Body of pancreas (tissue), 4 donors: Measurements from ENCODE around the gene FBXL7. TPM values are rescaled to one million over a fixed set of nuclear protein-coding genes. Genes with fewer than 3 reads are reported as not detected.

Experiments used
- ATAC-seq: fragments of 150-250 bp; one replicate; pipeline ENCODE4 v1.9.1; 2016
- DNase-seq, 4 donors: peaks; one replicate each; pipeline ENCODE4 v3.0.0-alpha.2; 2019
- H3K27ac ChIP-seq, 4 donors: fragments of 200-600 bp; sonication (generic); 1 replicate in 3 of 4; 2 replicates in 1 of 4; pipeline versions ENCODE4 v1.5.1 to v1.6.1; 2016 to 2019; ENCODE audit warnings: mild to moderate bottlenecking in 1 of 4, mixed read lengths in 1 of 4, moderate library complexity in 1 of 4
- H3K27me3 ChIP-seq, 2 donors: fragments of 200-600 bp; sonication (generic); one replicate each; pipeline ENCODE4 v1.6.0; 2016; ENCODE audit warnings: mild to moderate bottlenecking in 1 of 2
- H3K36me3 ChIP-seq, 2 donors: fragments of 200-600 bp; sonication (generic); replicated peaks in 1 of 2; 2 replicates each; pipeline ENCODE4 v1.5.1; 2016; ENCODE audit warnings: low read depth in 2 of 2; ENCODE audit not compliant: insufficient read depth in 1 of 2
- H3K4me1 ChIP-seq: fragments of 200-600 bp; sonication (generic); one replicate; pipeline ENCODE4 v1.6.0; 2016
- H3K4me3 ChIP-seq, 2 donors: fragments of 200-600 bp; sonication (generic); 1 replicate in 1 of 2; 2 replicates in 1 of 2; pipeline ENCODE4 v1.5.1; 2016 to 2019
- H3K9me3 ChIP-seq, 3 donors: fragments of 200-600 bp; sonication (generic); 1 replicate in 2 of 3; 2 replicates in 1 of 3; pipeline ENCODE4 v1.5.1; 2016
- CTCF ChIP-seq, 7 experiments: fragments of 450-650 bp in 4 of 7; fragments of 200-600 bp in 3 of 7; sonication (generic) in 3 of 7; IDR thresholded peaks; one replicate each; pipeline ENCODE4 v1.5.1; 2016 to 2019; ENCODE audit warnings: antibody characterized with exemption in 7 of 7
- POLR2A ChIP-seq, 3 donors: fragments of 450-650 bp; IDR thresholded peaks; one replicate each; pipeline ENCODE4 v1.6.1; 2016; ENCODE audit warnings: antibody characterized with exemption in 3 of 3, mild to moderate bottlenecking in 2 of 3
- WGBS, 2 donors: methylation state at CpG; one replicate each; pipeline ENCODE4 v1.1.5; 2017; 5-methylcytosine and 5-hydroxymethylcytosine counted together
- intact Hi-C: fragments of 100-400 bp; cut with DNase I; formaldehyde crosslinking; loops from one replicate; pipeline ENCODE4 v1.15.1; 2023
- total RNA-seq, 2 donors: library from RNA; depleted of rRNA; stranded (reverse); fragments of >200 nt; gene quantifications; one replicate each; pipeline ENCODE4 v1.1.0, GENCODE V29; 2016

The FBXL7 gene
- total RNA-seq, 2 donors from 2014 or later: 3.1 to 4.0 TPM

DNA sequence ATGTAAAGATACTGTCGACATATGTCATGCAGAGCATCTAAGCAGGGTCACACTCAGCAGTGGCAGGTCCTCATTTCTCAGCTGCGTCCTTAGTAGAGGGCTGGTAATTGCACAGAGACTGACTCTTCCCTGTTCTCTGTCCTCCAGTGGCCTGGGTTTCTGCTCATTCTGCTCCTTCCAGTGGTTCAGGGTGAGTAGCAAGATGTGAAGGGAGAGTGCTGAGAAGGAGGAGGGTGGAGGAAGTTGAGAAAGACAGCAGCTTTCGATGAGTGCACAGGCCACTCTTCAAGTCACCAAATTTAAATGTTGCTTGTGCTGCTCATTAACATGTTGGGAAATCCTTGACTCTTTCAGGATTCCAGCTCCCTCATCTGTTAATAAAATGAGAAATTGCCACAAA, 203.9 kb downstream of the FBXL7 start:
- ATAC-seq (no peak), DNase-seq (no peak)
- no peak overlapping the region for H3K27ac ChIP-seq
- no peaks in the 10 kb centered on the region for H3K27me3 ChIP-seq
- no peaks in the 10 kb centered on the region for H3K36me3 ChIP-seq
- no peak overlapping the region for H3K4me3 ChIP-seq
- intact Hi-C loops: no loop called here
- H3K4me1 ChIP-seq: no peaks in the 10 kb centered on the region
- TF ChIP-seq CTCF (IDR thresholded peaks at IDR 0.05) (no peak), POLR2A (IDR thresholded peaks at IDR 0.05) (no peak)
- WGBS, 2 donors: 45 to 53% methylated on average over 3 of the region's 3 CpGs
- H3K9me3 ChIP-seq: no peaks in the 10 kb centered on the region

GRCh38 chr5:15704397-15704947, 204.5 kb downstream of the FBXL7 start:
- Histone ChIP-seq H3K4me3 (no peak overlapping the region), H3K4me1 (no peaks in the 10 kb centered on the region), H3K9me3 (no peaks in the 10 kb centered on the region), H3K36me3 (no peaks in the 10 kb centered on the region), H3K27ac (no peak overlapping the region), H3K27me3 (no peaks in the 10 kb centered on the region)
- TF ChIP-seq CTCF (IDR thresholded peaks at IDR 0.05) (no peak), POLR2A (IDR thresholded peaks at IDR 0.05) (no peak)
- ATAC-seq (no peak), DNase-seq (no peak)
- intact Hi-C loops: no loop called here

DNA sequence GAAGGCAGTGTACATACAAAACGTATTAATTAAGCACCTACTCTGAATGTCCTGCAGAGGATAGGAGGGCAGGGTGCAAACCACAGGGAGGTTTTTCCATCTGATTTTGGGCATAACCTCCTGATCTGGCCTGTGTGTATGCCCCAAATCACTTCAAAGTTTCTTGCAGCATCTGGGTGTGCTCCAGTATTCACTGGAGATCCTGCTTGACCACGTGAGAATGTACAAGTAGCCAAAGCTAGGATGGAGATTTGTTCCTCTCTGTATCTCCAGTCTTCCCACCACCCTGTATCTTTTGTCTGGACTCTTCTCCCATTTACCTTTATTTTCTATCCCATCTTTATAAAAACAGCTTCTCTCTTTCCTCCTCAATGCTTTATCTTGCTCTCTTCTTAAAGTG, 207.7 kb downstream of the FBXL7 start:
- Histone ChIP-seq H3K4me1 (no peaks in the 10 kb centered on the region), H3K4me3 (no peak overlapping the region), H3K9me3 (no peaks in the 10 kb centered on the region), H3K36me3 (no peaks in the 10 kb centered on the region), H3K27ac (no peak overlapping the region), H3K27me3 (no peaks in the 10 kb centered on the region)
- ATAC-seq (no peak), DNase-seq (no peak)
- intact Hi-C loops: no loop called here
- WGBS, 2 donors: 35 to 38% methylated on average over 2 of the region's 2 CpGs
- TF ChIP-seq CTCF (IDR thresholded peaks at IDR 0.05) (no peak), POLR2A (IDR thresholded peaks at IDR 0.05) (no peak)

- H3K4me1 ChIP-seq: no peaks in the 10 kb centered on the region
- no peak overlapping the region for H3K27ac ChIP-seq
- WGBS, 2 donors: 48 to 51% methylated on average over 2 of the region's 2 CpGs
- H3K9me3 ChIP-seq: no peaks in the 10 kb centered on the region
- no peak overlapping the region for H3K4me3 ChIP-seq
- TF ChIP-seq CTCF (IDR thresholded peaks at IDR 0.05): no peak
- TF ChIP-seq POLR2A (IDR thresholded peaks at IDR 0.05): no peak
- no peaks in the 10 kb centered on the region for H3K36me3 ChIP-seq
- intact Hi-C loops: no loop called here
- H3K27me3 ChIP-seq: no peaks in the 10 kb centered on the region
- ATAC-seq (no peak), DNase-seq (no peak)
Measured at GRCh38 chr5:15711892-15712291, 211.9 kb downstream of the FBXL7 start.

DNA sequence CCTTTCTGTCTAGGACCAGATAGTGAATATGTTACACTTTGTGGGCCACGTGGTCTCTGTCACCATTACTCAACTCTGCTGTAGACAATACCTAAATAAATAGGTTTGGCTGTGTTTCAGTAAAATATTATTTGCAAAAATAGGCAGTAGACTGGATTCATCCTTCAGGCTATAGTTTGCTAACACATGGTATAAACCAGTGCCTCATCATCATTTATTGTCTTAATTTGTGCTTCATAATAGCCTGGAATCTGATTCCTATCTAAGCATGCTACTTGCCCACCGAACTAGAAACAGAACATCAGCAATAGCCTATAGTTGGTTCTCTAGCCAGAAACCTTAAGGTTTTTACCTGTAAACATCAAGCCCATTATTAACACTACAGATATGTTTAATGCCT, 215.6 kb downstream of the FBXL7 start:
- no peak overlapping the region for H3K4me3 ChIP-seq
- DNase-seq: no peak
- H3K27me3 ChIP-seq: no peaks in the 10 kb centered on the region
- intact Hi-C loops: no loop called here
- H3K27ac ChIP-seq: no peak overlapping the region
- no peaks in the 10 kb centered on the region for H3K36me3 ChIP-seq
- WGBS, 2 donors: 59 to 67% methylated on average over 2 of the region's 2 CpGs
- H3K9me3 ChIP-seq: no peaks in the 10 kb centered on the region
- H3K4me1 ChIP-seq: no peaks in the 10 kb centered on the region
- TF ChIP-seq CTCF (IDR thresholded peaks at IDR 0.05): no peak
- no peak for TF ChIP-seq POLR2A (IDR thresholded peaks at IDR 0.05)
- ATAC-seq: no peak
